Mammary epithelial cell (primary cell): Measurements from ENCODE around the gene MRPL9.

ENCODE experiments used
- CTCF ChIP-seq, 2 donors: IDR thresholded peaks in 1 of 2; conservative IDR thresholded peaks in 1 of 2; 2 replicates each; pipeline ENCODE4 v1.5.1; 2011 to 2012; ENCODE audit warnings: inconsistent platforms in 2 of 2, low read length in 2 of 2, mild to moderate bottlenecking in 2 of 2, control low read depth in 1 of 2, low read depth in 1 of 2; ENCODE audit not compliant: insufficient read depth in 1 of 2; ENCODE audit errors: extremely low read depth in 1 of 2
- EZH2 ChIP-seq: IDR thresholded peaks from 2 replicates; pipeline ENCODE4 v1.6.1; 2012; ENCODE audit warnings: low read length, inconsistent platforms, borderline replicate concordance

- no peak for TF ChIP-seq CTCF (conservative IDR thresholded peaks at IDR 0.05 in 1 of 2, IDR thresholded peaks at IDR 0.05 in 1 of 2; ENCODE audit: extremely low read depth in 1 of 2, insufficient read depth in 1 of 2, low read depth in 1 of 2, low read length in 2 of 2)
- no peak for TF ChIP-seq EZH2
These were observed 20.5 kb upstream of the MRPL9 start for GRCh38 chr1:151783796-151784195.
